ENCODE results near the gene SPTLC3.
A peak's percentile ranks its signal among the peaks of the same experiment; 100 is the strongest.

The SPTLC3 gene

DNA sequence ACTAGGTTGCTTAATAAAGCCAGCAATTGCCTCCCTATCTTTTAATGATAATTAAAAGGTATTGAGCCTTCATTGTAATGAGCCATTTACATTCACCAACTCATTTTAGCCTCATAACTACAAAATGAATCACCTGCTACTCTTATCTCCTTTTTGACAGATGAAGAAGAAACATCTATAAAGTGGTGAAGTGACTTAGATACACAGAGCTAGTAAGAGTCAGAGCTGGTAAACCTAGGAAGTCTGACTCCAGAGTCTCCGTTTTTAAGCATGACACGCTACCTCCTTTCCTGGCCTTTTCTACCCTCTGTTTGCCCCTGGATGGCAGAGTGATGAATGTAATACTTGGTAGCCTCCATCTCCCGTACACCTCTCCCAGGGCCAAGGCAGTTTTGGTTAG lies 93.5 kb downstream of the SPTLC3 start:
- TF ChIP-seq, protein P1, sequence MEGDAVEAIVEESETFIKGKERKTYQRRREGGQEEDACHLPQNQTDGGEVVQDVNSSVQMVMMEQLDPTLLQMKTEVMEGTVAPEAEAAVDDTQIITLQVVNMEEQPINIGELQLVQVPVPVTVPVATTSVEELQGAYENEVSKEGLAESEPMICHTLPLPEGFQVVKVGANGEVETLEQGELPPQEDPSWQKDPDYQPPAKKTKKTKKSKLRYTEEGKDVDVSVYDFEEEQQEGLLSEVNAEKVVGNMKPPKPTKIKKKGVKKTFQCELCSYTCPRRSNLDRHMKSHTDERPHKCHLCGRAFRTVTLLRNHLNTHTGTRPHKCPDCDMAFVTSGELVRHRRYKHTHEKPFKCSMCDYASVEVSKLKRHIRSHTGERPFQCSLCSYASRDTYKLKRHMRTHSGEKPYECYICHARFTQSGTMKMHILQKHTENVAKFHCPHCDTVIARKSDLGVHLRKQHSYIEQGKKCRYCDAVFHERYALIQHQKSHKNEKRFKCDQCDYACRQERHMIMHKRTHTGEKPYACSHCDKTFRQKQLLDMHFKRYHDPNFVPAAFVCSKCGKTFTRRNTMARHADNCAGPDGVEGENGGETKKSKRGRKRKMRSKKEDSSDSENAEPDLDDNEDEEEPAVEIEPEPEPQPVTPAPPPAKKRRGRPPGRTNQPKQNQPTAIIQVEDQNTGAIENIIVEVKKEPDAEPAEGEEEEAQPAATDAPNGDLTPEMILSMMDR (IDR thresholded peaks at IDR 0.05; ENCODE audit: borderline replicate concordance, insufficient read depth, low read depth, low read length), result no peak
- H3K4me3 ChIP-seq (ENCODE audit: low read depth, low read length), result no peak overlapping the region

DNA sequence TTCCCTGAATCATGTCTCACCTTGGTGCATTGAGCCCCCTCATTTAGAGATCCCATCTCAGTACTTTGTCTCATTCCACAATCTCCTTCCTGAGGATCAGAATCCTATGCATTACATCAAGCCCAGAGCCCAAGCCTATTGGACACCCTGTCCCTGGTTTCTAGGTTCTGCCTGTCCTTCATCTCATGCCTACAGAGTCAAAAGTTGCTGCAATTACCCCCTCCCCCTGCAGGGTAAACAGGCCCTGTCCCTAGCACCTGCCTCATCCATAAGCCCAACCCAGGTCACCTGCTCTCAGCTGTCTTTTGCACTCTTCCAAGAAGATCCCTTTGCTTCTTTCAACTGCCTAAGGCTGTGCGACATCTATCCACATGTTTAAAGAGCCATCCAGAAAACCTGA lies 93.9 kb downstream of the SPTLC3 start:
- TF ChIP-seq, protein P1 (IDR thresholded peaks at IDR 0.05; ENCODE audit: borderline replicate concordance, insufficient read depth, low read depth, low read length), result no peak
- no peak overlapping the region for H3K4me3 ChIP-seq (ENCODE audit: low read depth, low read length)

DNA sequence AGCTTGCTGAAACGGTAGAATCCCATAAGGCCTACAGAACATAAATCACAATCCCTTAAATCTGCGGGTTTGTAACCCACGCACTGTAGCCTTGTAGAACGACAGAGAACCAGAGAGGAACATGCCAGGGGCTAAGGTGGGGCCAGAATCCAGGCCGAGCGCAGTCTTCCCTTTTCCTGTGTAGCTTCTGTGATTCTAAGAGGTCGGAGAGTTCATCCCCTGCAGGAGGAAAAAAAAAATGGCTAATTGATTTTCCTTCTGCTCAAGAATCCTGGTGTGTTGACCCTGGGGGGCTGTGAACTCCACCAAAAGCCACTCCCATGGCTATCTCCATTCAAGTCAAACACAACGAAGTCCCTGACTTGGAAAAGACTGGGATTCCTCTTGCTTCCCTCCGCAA lies 96.3 kb downstream of the SPTLC3 start:
- no peak overlapping the region for H3K4me3 ChIP-seq (ENCODE audit: low read depth, low read length)
- TF ChIP-seq, protein P1 (IDR thresholded peaks at IDR 0.05; ENCODE audit: borderline replicate concordance, insufficient read depth, low read depth, low read length), result no peak

DNA sequence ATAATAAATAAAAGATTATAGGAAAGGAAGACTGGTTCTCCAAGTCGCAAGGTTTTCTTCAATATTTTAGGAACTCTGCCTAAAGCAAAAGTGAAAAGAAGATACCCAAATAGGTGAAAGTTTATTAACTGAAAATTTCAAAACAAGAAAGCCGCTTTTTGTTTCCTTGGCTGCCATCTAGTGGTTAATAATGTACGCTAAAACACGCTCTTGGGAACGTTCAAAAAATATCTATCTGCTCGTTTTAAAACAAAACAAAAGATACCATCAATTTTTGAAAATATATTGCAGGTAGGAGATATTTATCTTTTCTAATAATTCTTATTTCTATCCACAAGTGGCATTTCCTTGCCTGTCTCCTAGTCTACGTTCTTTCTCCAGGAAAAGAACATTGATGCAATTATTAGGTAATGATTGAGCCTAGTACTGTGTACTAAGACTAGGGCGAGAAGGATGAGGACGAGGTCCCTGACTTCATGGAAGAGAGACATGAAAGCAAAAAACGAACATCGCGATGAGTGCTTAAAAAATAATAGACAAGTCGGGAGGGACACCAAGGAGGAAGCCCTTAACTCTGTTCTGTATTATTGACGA lies 97.2 kb downstream of the SPTLC3 start:
- H3K4me3 ChIP-seq (ENCODE audit: low read depth, low read length), result no peak overlapping the region
- TF ChIP-seq, protein P1 (IDR thresholded peaks at IDR 0.05; ENCODE audit: borderline replicate concordance, insufficient read depth, low read depth, low read length), result peak; percentile 50

DNA sequence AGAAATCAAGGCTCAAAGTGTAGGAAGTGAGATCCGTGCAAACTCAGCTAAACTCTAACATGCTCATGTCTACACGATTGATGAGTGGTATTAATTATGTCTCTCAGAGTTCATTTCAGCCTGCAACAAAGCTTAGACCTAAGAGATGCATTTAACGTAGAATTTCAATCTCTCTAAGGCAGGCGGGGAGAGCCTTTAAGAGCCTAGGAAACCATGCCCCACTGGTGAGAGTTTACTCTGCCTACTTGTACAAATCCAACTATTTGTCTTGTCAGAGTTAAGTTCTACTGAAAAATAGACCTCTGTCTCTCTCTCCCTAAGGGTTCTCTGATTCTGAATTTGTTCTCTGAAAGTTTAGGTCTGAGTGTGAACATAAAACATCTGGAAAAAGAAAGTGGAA lies 100.9 kb downstream of the SPTLC3 start:
- TF ChIP-seq, protein P1 (IDR thresholded peaks at IDR 0.05; ENCODE audit: borderline replicate concordance, insufficient read depth, low read depth, low read length), result no peak
- H3K4me3 ChIP-seq (ENCODE audit: low read depth, low read length), result no peak overlapping the region

DNA sequence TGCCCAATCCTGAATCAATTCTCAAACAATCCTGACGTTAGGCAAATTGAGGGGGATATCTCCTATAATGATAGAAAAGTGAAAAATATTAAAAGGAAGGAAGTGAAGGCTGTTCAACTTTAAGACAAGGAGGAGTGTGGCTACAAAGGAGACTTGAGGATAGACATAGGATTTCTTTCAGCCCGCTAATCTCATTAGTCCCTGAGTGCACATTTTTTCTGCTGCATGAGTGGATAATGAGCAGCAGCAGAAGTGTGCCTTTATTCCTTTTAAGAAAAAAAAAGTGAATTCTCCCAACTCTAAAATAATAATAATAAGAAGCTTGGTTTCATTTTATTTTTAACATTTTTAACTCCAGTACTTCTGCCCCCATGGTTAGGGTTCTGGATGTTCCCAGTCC lies 102.0 kb downstream of the SPTLC3 start:
- no peak overlapping the region for H3K4me3 ChIP-seq (ENCODE audit: low read depth, low read length)
- TF ChIP-seq, protein P1 (IDR thresholded peaks at IDR 0.05; ENCODE audit: borderline replicate concordance, insufficient read depth, low read depth, low read length), result no peak

DNA sequence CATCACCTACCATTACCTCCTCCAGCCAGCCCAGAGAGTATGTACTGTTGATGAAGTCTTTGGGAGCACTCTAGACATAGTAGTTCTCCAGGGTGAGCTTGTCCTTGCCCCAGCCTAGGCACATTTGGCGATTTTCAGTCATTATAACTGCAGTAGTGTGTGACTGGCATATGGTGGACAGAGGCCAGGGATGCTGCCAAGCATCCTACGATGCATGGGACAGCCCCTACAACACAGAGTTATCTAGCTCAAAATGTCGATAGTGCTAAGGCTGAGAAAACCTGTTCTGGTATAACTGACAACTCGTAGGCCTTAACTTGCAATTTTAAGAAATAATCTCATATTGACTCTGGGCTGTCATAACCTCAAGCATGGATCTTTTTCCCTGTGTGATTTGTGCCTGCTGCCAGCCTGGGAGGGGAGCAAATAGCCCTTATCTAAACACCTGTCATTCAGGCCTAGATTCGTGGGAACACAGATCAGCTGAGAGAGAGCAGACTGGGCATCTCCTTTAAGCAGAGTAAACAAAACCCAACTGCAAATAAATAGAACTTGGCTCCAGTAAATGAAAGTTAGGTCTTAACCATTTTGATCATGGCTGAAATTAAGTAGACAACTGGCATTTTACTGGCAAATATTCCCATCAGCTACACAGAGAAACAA lies 102.6 kb downstream of the SPTLC3 start:
- no peak overlapping the region for H3K4me3 ChIP-seq (ENCODE audit: low read depth, low read length)
- TF ChIP-seq, protein P1 (IDR thresholded peaks at IDR 0.05; ENCODE audit: borderline replicate concordance, insufficient read depth, low read depth, low read length), result no peak

Measured in GM12875 (cell line).